T-helper 2 cell treated with Interferon-gamma antibody and Interleukin-4, amounts not matched to agents 5 μg/mL and 100 μg/mL, for 36 hours (primary cell): ENCODE measurements around the gene PRTG.
"Not testable (repeated sequence)": the region's sequence is repeated elsewhere in the genome, so short reads cannot be mapped to it uniquely, and the experiment has no call there.

ENCODE experiments used
- DNase-seq: peaks from one replicate; pipeline ENCODE4 v3.0.0; 2021; ENCODE audit warnings: low spot score
- H3K27ac Mint-ChIP-seq: one replicate; pipeline ENCODE4 v1.8.0; 2021; ENCODE audit warnings: mild to moderate bottlenecking, mixed read lengths
- H3K27me3 Mint-ChIP-seq: one replicate; pipeline ENCODE4 v1.8.0; 2021; ENCODE audit warnings: low read depth, mixed read lengths
- H3K36me3 Mint-ChIP-seq: one replicate; pipeline ENCODE4 v1.8.0; 2021; ENCODE audit warnings: low read depth, mixed read lengths
- H3K4me1 Mint-ChIP-seq: one replicate; pipeline ENCODE4 v1.8.0; 2021; ENCODE audit warnings: low read depth, mixed read lengths
- H3K4me3 Mint-ChIP-seq: one replicate; pipeline ENCODE4 v1.8.0; 2022; ENCODE audit warnings: mild to moderate bottlenecking, moderate library complexity, mixed read lengths
- H3K9me3 Mint-ChIP-seq: one replicate; pipeline ENCODE4 v1.8.0; 2021; ENCODE audit warnings: mixed read lengths

The PRTG gene

DNA sequence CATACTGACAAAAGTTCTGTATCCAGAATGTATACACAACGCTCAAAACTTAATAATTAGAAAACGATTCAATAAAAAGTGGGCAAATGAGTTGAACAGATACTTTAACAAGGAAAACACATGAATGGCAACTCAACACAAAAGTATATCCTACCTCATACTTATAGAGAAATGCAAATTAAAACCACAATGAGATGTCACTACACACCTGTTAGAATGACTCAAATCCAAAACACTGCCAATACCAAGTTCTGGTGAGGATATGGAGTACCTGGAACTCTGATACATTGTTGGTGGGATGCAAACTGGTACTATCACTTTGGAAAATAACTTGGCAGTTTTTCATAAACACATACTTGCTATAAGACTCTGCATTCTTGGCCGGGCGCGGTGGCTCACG is 42.1 kb downstream of the PRTG start:
- Mint-ChIP-seq H3K4me3 (no peak overlapping the region), H3K9me3 (no peaks in the 10 kb centered on the region), H3K27ac (no peak overlapping the region), H3K27me3 (no peaks in the 10 kb centered on the region), H3K36me3 (no peaks in the 10 kb centered on the region), H3K4me1 (peaks cover 5% of the 10 kb centered on the region)
- no peak for DNase-seq

GRCh38 chr15:55698653-55699052 is 44.3 kb downstream of the PRTG start:
- H3K9me3 Mint-ChIP-seq, result no peaks in the 10 kb centered on the region
- no peaks in the 10 kb centered on the region for H3K36me3 Mint-ChIP-seq
- peaks cover 2% of the 10 kb centered on the region for H3K4me1 Mint-ChIP-seq
- DNase-seq, result no peak
- no peak overlapping the region for H3K4me3 Mint-ChIP-seq
- no peaks in the 10 kb centered on the region for H3K27me3 Mint-ChIP-seq
- H3K27ac Mint-ChIP-seq, result no peak overlapping the region

DNA sequence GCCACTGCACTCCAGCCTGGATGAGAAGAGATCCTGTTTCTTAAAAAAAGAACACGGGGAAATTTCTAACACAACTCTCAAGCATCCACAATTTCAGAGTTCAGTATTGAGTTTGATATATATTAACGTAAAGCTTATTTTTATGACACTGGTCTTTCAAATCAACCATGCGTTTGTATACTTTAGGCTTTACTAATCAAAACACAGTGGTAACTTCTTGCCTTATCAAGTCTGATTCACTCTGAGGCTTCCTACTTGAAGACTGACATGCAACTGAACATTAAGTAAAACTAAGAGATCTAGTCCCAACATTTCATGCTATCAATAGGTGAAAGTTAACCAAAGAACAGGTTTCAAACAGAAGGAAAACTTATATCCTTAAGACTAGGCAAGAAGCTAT is 46.7 kb downstream of the PRTG start:
- Mint-ChIP-seq H3K4me1 (no peaks in the 10 kb centered on the region), H3K27me3 (no peaks in the 10 kb centered on the region), H3K27ac (no peak overlapping the region), H3K9me3 (no peaks in the 10 kb centered on the region), H3K36me3 (no peaks in the 10 kb centered on the region), H3K4me3 (no peak overlapping the region)
- DNase-seq, result no peak

DNA sequence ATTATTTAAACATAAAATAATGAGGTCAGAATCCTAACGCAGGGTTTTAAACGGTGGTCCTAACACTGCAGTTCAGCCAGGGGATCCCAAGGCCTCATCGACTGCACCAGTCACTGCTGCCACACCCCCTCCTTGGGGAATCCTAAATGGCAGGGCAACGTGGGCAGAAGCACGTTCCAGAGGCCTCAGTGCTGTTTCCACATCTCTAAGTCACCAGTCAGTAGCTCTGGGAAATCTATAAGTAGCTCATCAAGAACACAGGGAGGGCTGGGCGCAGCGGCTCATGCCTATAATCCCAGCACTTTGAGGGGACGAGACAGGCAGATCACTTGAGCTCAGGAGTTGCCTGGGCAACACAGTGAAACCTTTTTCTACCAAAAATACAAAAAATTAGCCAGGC is 47.5 kb downstream of the PRTG start:
- DNase-seq, result no peak

DNA sequence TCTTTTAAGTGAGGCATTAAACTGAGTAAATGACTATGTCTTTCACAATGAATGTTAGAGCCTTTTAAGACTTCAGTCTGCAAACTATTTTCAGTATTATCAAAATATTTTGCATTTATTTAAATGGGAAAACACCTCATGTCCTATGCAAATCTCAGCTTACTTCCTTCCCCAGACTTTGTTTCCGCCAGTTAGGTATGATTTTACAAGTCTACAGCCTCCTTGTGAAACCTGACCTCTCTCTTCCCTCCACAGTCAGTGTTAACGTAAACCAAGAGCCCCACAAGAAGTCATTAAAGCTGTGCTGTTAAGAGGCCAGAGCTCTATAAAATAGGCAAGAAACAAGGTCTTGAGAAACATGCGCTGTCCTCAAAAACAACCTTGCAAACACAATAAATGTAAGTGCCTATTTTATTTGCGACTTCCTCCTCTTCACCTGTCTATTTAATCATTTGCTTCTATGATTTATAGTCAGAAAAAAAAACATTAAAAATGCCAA is 48.3 kb downstream of the PRTG start:
- no peaks in the 10 kb centered on the region for H3K27me3 Mint-ChIP-seq
- no peaks in the 10 kb centered on the region for H3K4me1 Mint-ChIP-seq
- no peak overlapping the region for H3K4me3 Mint-ChIP-seq
- no peak overlapping the region for H3K27ac Mint-ChIP-seq
- no peaks in the 10 kb centered on the region for H3K9me3 Mint-ChIP-seq
- DNase-seq, result no peak
- no peaks in the 10 kb centered on the region for H3K36me3 Mint-ChIP-seq

More for the DNA sequence above, 47.5 kb downstream of the PRTG start:
- Mint-ChIP-seq H3K27ac (no peak overlapping the region), H3K4me1 (no peaks in the 10 kb centered on the region), H3K36me3 (no peaks in the 10 kb centered on the region), H3K4me3 (no peak overlapping the region), H3K27me3 (no peaks in the 10 kb centered on the region), H3K9me3 (no peaks in the 10 kb centered on the region)

- H3K36me3 Mint-ChIP-seq, H3K4me3 Mint-ChIP-seq, H3K9me3 Mint-ChIP-seq, H3K27ac Mint-ChIP-seq, H3K4me1 Mint-ChIP-seq, DNase-seq, H3K27me3 Mint-ChIP-seq: not testable (repeated sequence)
Measured at GRCh38 chr15:55693116-55693515, 49.8 kb downstream of the PRTG start.

DNA sequence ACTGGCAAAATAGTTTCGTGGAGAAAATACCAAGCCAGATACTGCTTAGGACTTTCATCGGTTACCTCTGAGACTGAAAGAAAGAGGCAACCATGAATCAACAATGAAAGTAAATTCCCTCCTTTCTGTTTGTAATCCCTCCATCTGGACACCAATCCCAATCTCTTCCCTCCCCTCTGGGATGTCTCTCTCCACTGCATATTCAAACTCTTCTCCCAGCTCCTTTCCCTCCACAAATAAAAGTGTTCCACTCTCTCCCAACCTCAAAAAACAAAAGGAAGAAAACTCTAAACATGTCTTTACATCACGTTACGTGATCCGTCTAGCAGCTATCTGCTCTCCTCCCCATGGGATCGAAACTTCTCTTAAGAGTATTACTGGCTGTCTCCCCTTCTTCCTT is 55.2 kb downstream of the PRTG start:
- Mint-ChIP-seq H3K27ac (no peak overlapping the region), H3K4me3 (no peak overlapping the region), H3K9me3 (no peaks in the 10 kb centered on the region), H3K27me3 (no peaks in the 10 kb centered on the region), H3K4me1 (peaks cover 11% of the 10 kb centered on the region), H3K36me3 (no peaks in the 10 kb centered on the region)
- DNase-seq, result no peak

DNA sequence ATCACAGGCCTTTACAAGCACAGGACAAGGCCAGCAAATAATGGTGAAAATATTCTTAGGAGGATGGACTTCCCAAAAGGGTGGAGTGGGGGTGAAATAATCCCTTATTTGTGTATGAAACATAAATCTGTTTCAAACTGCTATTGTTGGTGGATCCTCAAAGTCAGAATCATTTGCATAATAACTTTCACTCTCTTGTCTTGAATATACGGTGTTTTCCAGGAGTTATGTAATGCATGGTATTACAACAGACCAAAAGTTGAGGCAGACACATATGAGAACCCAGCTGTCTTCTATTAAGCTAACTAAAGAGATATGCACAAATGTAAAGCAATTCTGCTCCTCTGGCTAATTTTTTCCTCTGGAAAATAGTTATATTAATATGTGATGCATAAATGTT is 57.7 kb downstream of the PRTG start:
- no peak for DNase-seq
- Mint-ChIP-seq H3K27ac (no peak overlapping the region), H3K27me3 (no peaks in the 10 kb centered on the region), H3K4me1 (peaks cover 16% of the 10 kb centered on the region), H3K9me3 (no peaks in the 10 kb centered on the region), H3K4me3 (no peak overlapping the region), H3K36me3 (no peaks in the 10 kb centered on the region)

DNA sequence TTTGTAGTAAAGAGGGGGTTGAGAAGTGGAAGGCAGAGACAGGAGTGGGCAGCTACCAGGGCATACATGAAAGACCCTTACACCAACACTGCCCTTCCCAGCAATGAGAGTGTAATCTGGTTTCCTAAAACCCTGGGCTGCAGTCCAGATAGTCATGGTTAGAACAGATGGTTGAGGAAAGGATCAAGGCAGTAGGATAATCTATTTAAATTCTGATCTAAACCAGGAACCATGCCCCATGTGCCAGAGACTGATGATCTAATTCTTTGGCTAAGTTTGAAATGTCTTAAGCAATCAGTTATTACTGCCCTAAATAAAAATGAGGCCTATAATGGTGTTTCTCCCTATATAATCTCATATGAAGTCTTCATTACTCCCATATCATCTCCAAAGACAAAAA is 59.6 kb downstream of the PRTG start:
- Mint-ChIP-seq H3K27me3 (no peaks in the 10 kb centered on the region), H3K4me3 (no peak overlapping the region), H3K4me1 (peaks cover 11% of the 10 kb centered on the region), H3K27ac (no peak overlapping the region), H3K9me3 (no peaks in the 10 kb centered on the region), H3K36me3 (no peaks in the 10 kb centered on the region)
- DNase-seq, result no peak

- H3K4me1 Mint-ChIP-seq, result peaks cover 6% of the 10 kb centered on the region
- no peaks in the 10 kb centered on the region for H3K9me3 Mint-ChIP-seq
- H3K27me3 Mint-ChIP-seq, result peaks cover 2% of the 10 kb centered on the region
- H3K27ac Mint-ChIP-seq, result no peak overlapping the region
- no peaks in the 10 kb centered on the region for H3K36me3 Mint-ChIP-seq
- no peak for DNase-seq
- no peak overlapping the region for H3K4me3 Mint-ChIP-seq
Measured at GRCh38 chr15:55681631-55682030, 61.3 kb downstream of the PRTG start.

- Mint-ChIP-seq H3K4me1 (peaks cover 3% of the 10 kb centered on the region), H3K4me3 (no peak overlapping the region), H3K27me3 (peaks cover 14% of the 10 kb centered on the region), H3K27ac (no peak overlapping the region), H3K9me3 (no peaks in the 10 kb centered on the region), H3K36me3 (no peaks in the 10 kb centered on the region)
- no peak for DNase-seq
Measured at GRCh38 chr15:55676507-55676906, 66.4 kb downstream of the PRTG start.

DNA sequence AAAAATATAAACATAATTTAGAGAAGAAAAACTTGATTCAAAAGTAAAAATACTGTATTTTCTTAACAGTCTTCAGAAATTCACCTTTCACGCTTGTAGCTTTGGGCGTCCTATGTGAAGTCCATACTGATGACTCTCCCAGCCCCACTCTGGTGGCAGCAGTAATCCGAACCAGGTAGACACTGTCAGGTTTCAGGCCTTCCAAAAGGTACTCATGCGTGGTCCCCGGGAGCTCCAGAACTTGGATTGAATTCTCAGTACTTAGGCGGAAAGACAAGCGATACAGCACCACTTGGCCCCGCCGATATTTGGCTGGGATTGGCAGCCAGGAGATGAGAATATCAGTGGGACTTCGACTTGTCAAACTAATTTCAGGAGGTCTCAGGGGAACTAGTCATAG is 69.7 kb downstream of the PRTG start:
- peaks cover 2% of the 10 kb centered on the region for H3K4me1 Mint-ChIP-seq
- no peaks in the 10 kb centered on the region for H3K36me3 Mint-ChIP-seq
- H3K9me3 Mint-ChIP-seq, result no peaks in the 10 kb centered on the region
- H3K27ac Mint-ChIP-seq, result no peak overlapping the region
- no peak for DNase-seq
- H3K27me3 Mint-ChIP-seq, result peaks cover 14% of the 10 kb centered on the region
- H3K4me3 Mint-ChIP-seq, result no peak overlapping the region

DNA sequence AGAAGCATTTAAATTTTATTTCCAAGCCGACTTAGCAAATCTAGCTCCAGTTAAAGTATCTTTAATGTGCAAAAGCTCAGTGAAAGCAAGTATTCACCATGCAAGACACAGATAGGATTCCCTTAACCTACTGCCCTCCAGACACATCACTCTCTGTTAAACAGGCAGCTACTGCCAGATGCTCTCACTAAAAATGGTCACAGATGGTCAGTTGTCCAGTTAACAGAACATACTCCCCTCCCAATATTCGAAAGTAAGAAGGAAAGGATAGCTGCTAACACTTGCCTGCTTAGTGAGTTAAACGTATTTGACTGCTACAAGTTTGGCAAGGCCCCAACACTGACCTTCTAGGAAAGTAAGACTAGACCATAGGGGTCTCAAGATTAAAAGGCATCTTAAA is 73.7 kb downstream of the PRTG start:
- no peaks in the 10 kb centered on the region for H3K36me3 Mint-ChIP-seq
- no peak for DNase-seq
- no peak overlapping the region for H3K27ac Mint-ChIP-seq
- H3K27me3 Mint-ChIP-seq, result peaks cover 4% of the 10 kb centered on the region
- H3K4me3 Mint-ChIP-seq, result no peak overlapping the region
- H3K9me3 Mint-ChIP-seq, result no peaks in the 10 kb centered on the region
- peaks cover 2% of the 10 kb centered on the region for H3K4me1 Mint-ChIP-seq

DNA sequence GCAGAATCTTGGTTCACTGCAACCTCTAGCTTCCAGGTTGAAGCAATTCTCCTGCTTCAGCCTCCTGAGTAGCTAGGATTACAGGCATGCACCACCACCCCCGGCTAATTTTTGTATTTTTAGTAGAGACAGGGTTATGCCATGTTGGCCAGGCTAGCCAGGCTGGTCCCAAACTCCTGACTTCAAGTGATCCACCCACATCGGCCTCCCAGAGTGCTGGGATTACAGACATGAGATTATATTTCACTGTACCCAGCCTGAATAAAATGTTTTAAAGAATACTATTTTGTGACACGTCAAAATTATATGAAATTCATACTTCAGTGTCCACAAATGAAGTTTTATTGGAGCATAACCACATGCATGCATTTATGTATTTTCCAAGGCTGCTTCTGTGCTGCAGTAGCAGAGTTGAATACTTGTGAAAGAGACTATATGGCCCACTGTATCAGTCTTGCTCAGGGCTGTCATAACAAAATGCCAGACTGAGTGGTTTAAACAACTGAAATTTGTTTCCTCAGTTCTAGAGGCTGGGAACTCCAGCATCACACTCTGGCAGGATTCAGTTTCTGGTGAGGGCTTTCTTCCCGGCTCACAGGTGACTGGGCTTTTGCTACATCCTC is 77.2 kb downstream of the PRTG start:
- no peak for DNase-seq
- Mint-ChIP-seq H3K27ac (no peak overlapping the region), H3K4me3 (no peak overlapping the region), H3K36me3 (no peaks in the 10 kb centered on the region), H3K4me1 (peaks cover 20% of the 10 kb centered on the region), H3K27me3 (no peaks in the 10 kb centered on the region), H3K9me3 (no peaks in the 10 kb centered on the region)

- Mint-ChIP-seq H3K27me3 (no peaks in the 10 kb centered on the region), H3K4me1 (peaks cover 21% of the 10 kb centered on the region), H3K9me3 (no peaks in the 10 kb centered on the region), H3K27ac (no peak overlapping the region), H3K4me3 (no peak overlapping the region), H3K36me3 (no peaks in the 10 kb centered on the region)
- DNase-seq, result peak; percentile 38
Measured at GRCh38 chr15:55661428-55661827, 81.5 kb downstream of the PRTG start.
